Prostate gland (tissue), 2 donors: ENCODE measurements around the gene ZNF664.

Source experiments
- POLR2A ChIP-seq: fragments of 450-650 bp; IDR thresholded peaks from one replicate; pipeline ENCODE4 v1.6.1; 2016; ENCODE audit warnings: antibody characterized with exemption, mild to moderate bottlenecking
- TF ChIP-seq, protein P1 (sequence below), 4 experiments: fragments of 200-600 bp in 2 of 4; fragments of 450-650 bp in 2 of 4; sonication (generic) in 2 of 4; IDR thresholded peaks; 1 replicate in 3 of 4; 2 replicates in 1 of 4; pipeline ENCODE4 v1.5.1; 2016 to 2019; ENCODE audit warnings: antibody characterized with exemption in 4 of 4, mild to moderate bottlenecking in 2 of 4, moderate library complexity in 2 of 4

DNA sequence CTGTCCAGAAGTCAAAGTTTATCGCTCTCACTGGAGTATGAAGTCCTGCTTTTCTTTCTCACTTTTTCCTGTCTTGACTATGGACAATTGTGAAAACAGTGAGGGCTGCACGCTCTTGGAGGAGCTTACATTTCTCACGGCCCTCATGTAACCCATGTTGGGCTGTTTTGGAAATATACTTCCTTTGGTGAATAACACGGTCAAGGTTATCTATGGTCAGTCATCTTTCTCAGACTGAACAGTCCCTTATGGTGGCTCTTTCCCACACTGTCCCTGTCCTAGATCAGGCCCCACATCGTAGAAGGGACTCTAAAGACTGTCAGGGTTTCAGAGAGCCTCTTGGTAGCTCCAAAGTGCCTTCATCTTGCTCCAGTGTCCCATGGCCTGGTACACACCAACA, 7.6 kb upstream of the ZNF664 start:
- TF ChIP-seq, protein P1, sequence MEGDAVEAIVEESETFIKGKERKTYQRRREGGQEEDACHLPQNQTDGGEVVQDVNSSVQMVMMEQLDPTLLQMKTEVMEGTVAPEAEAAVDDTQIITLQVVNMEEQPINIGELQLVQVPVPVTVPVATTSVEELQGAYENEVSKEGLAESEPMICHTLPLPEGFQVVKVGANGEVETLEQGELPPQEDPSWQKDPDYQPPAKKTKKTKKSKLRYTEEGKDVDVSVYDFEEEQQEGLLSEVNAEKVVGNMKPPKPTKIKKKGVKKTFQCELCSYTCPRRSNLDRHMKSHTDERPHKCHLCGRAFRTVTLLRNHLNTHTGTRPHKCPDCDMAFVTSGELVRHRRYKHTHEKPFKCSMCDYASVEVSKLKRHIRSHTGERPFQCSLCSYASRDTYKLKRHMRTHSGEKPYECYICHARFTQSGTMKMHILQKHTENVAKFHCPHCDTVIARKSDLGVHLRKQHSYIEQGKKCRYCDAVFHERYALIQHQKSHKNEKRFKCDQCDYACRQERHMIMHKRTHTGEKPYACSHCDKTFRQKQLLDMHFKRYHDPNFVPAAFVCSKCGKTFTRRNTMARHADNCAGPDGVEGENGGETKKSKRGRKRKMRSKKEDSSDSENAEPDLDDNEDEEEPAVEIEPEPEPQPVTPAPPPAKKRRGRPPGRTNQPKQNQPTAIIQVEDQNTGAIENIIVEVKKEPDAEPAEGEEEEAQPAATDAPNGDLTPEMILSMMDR (IDR thresholded peaks at IDR 0.05): no peak
- TF ChIP-seq POLR2A: no peak
